GM19328 (cell line): ENCODE results near the gene YBX2.

Experiments used
- ATAC-seq: cut with Tn5 transposase; IDR thresholded peaks from one replicate; pipeline ENCODE4 v1.9.1; 2021; ENCODE audit warnings: mild to moderate bottlenecking, moderate library complexity; ENCODE audit not compliant: unreplicated experiment

Gene YBX2

GRCh38 chr17:7323731-7324437 lies 29.4 kb upstream of the YBX2 start:
- ATAC-seq, result no peak

GRCh38 chr17:7322520-7323194 lies 28.2 kb upstream of the YBX2 start:
- ATAC-seq, result no peak

GRCh38 chr17:7321466-7321865 lies 27.0 kb upstream of the YBX2 start:
- ATAC-seq, result no peak

GRCh38 chr17:7318121-7318860 lies 23.9 kb upstream of the YBX2 start:
- ATAC-seq, result no peak

GRCh38 chr17:7317161-7317803 lies 22.8 kb upstream of the YBX2 start:
- no peak for ATAC-seq

GRCh38 chr17:7315570-7316235 lies 21.3 kb upstream of the YBX2 start:
- ATAC-seq, result no peak

GRCh38 chr17:7314719-7315569 lies 20.5 kb upstream of the YBX2 start, which contains the start of gene GPS2:
Gene GPS2, minus strand, starts transcription at chr17:7315360. Its CDS starts 308 bp downstream, at chr17:7315052.
- peak; percentile 64 for ATAC-seq

- no peak for ATAC-seq
Observed at GRCh38 chr17:7313890-7314718, 19.7 kb upstream of the YBX2 start.

- no peak for ATAC-seq
Observed at GRCh38 chr17:7313088-7313889, 18.9 kb upstream of the YBX2 start.

GRCh38 chr17:7312432-7313087 lies 18.1 kb upstream of the YBX2 start:
- ATAC-seq, result no peak

GRCh38 chr17:7311110-7311705 lies 16.8 kb upstream of the YBX2 start:
- no peak for ATAC-seq

GRCh38 chr17:7309628-7310027 lies 15.2 kb upstream of the YBX2 start:
- no peak for ATAC-seq

GRCh38 chr17:7308625-7309433 lies 14.4 kb upstream of the YBX2 start:
- ATAC-seq, result no peak

GRCh38 chr17:7307686-7308624 lies 13.5 kb upstream of the YBX2 start:
- no peak for ATAC-seq
